ENCODE measurements around the gene GPR18. TPM values are rescaled to one million over a fixed set of nuclear protein-coding genes. Genes with fewer than 3 reads are reported as not detected.

GPR18 gene
- total RNA-seq, 1 experiment from 2014 or later: not detected

DNA sequence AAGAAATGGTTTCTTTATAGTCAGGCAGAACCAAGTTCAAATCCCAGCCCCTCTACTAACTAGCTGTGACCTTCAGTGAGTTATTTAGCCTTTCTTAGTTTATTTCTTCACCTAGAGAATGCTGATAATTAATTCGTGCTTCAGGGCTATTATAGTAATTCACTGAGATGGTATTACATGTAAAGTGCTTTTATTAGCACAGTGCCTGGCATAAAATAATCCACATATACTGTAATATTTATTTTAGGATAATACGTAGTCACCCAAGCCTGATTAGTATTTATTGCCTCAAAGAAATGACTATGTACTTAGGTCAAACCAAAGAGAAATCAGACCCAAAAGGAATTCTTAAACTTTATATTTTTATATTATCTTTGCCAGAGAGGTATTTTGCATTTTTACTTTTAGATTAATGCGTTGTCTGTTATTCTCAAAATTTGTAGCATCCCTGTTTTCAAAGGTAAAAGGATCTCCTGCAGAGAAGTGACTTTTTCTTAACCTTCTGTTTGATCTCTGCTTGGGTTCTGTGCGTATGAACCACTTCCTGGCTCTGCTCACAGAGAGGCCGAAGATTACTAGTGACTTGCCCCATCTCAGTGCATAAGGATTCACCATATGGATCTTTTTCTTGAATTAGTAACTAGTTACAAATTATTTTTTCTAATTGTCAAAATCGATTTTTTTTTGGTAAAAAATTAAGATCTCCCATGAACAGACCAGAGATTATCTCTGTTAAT is 37.8 kb downstream of the GPR18 start:
- no peaks in the 10 kb centered on the region for H4K20me1 ChIP-seq (ENCODE audit: control insufficient read depth, insufficient read depth, insufficient read length)
- no peak overlapping the region for H3K4me2 ChIP-seq (ENCODE audit: insufficient read depth, insufficient read length, low read length)
- no peak overlapping the region for H2AFZ ChIP-seq (ENCODE audit: low read length)
- Mint-ChIP-seq H3K36me3 (ENCODE audit: insufficient read depth in 1 of 3, low read depth in 3 of 3) (peaks cover 9 to 14% (median 11%) of the 10 kb centered on the region in 3 experiments; a peak in 6 of 7 replicates), H3K27ac (0 out of 7 replicates have a peak overlapping the region, but pooled peaks of 1 of the 3 experiments have one; percentile 28), H3K9me3 (no peaks in the 10 kb centered on the region), H3K4me3 (no peak overlapping the region), H3K4me1 (peaks cover 31 to 35% of the 10 kb centered on the region in 2 experiments), H3K27me3 (ENCODE audit: low read depth) (no peaks in the 10 kb centered on the region)
- no peak overlapping the region for H3K23ac ChIP-seq (ENCODE audit: insufficient read length, low read depth, low read length)
- no peak overlapping the region for H3K14ac ChIP-seq (ENCODE audit: insufficient read depth, low read length)
- H3T11ph ChIP-seq (ENCODE audit: low read length): no peak overlapping the region
- no peaks in the 10 kb centered on the region for H3K9me3 ChIP-seq (ENCODE audit: control insufficient read depth, low read depth, low read length)
- DNase-seq: no peak
- no peak overlapping the region for H2BK20ac ChIP-seq (ENCODE audit: low read depth, low read length, poor library complexity, severe bottlenecking)
- no peak overlapping the region for H3K9ac ChIP-seq (ENCODE audit: extremely low read depth, insufficient read length, low read length)
- no peak for TF ChIP-seq CTCF (conservative IDR thresholded peaks at IDR 0.05)
- no peak overlapping the region for H3K18ac ChIP-seq (ENCODE audit: insufficient read length, low read depth, low read length)
- no peak overlapping the region for H3K56ac ChIP-seq (ENCODE audit: insufficient read length, low read depth, low read length)
- no peak overlapping the region for H3K4ac ChIP-seq (ENCODE audit: low read depth, low read length)
- peaks cover 19% of the 10 kb centered on the region for H3K79me2 ChIP-seq (ENCODE audit: insufficient read depth, low read length)
- no peak overlapping the region for H4K8ac ChIP-seq (replicated peaks; ENCODE audit: insufficient read length, low read depth, low read length)
- no peaks in the 10 kb centered on the region for H3K27me3 ChIP-seq (ENCODE audit: insufficient read depth, low read length)
- WGBS (ENCODE audit: extremely low coverage, insufficient read length, low lambda C conversion rate): no CpG with 5 or more reads among the region's 6 CpGs
- no peak overlapping the region for H2BK120ac ChIP-seq (ENCODE audit: low read depth, low read length, poor library complexity, severe bottlenecking)
- H2BK15ac ChIP-seq (ENCODE audit: low read depth, low read length): no peak overlapping the region
- H3K4me1 ChIP-seq (ENCODE audit: insufficient read depth, low read length): no peaks in the 10 kb centered on the region
- no peak overlapping the region for H4K5ac ChIP-seq (ENCODE audit: insufficient read length, low read depth, low read length)
- H2AK5ac ChIP-seq (ENCODE audit: insufficient read length, low read length): no peak overlapping the region
- no peak overlapping the region for H4K91ac ChIP-seq (ENCODE audit: insufficient read length, low read depth, low read length)
- no peak overlapping the region for H2BK5ac ChIP-seq (ENCODE audit: insufficient read length, low read length)
- no peaks in the 10 kb centered on the region for H3K23me2 ChIP-seq (ENCODE audit: insufficient read length, low read depth, low read length, poor library complexity, severe bottlenecking)
- no peak overlapping the region for H2BK12ac ChIP-seq (ENCODE audit: insufficient read length, low read depth, low read length)
- H3K27ac ChIP-seq (ENCODE audit: insufficient read length, low read depth, low read length): no peak overlapping the region
- peaks cover 3% of the 10 kb centered on the region for H3K79me1 ChIP-seq (ENCODE audit: insufficient read depth, low read depth, low read length, poor library complexity, severe bottlenecking)

Measured in H9 (cell line).